Esophagus squamous epithelium (tissue), 5 donors: ENCODE measurements around the gene CHD6. TPM values are rescaled to one million over a fixed set of nuclear protein-coding genes. Genes with fewer than 3 reads are reported as not detected.

Source experiments
- DNase-seq: peaks from one replicate; lab custom pipeline; 2025; lab: John Stamatoyannopoulos, UW
- H3K27ac ChIP-seq, 4 donors: fragments of 200-600 bp; sonication (generic); one replicate each; pipeline ENCODE4 v1.5.1; 2016 to 2019; ENCODE audit warnings: mild to moderate bottlenecking in 1 of 4
- H3K27me3 ChIP-seq, 4 donors: fragments of 200-600 bp; sonication (generic); 1 replicate in 3 of 4; 2 replicates in 1 of 4; pipeline versions ENCODE4 v1.5.1 to v1.6.0; 2017 to 2021; ENCODE audit warnings: antibody characterized with exemption in 1 of 4
- H3K36me3 ChIP-seq, 3 donors: fragments of 200-600 bp; sonication (generic); one replicate each; pipeline ENCODE4 v1.5.1; 2016 to 2019
- H3K4me1 ChIP-seq, 3 donors: fragments of 200-600 bp; sonication (generic); one replicate each; pipeline ENCODE4 v1.5.1; 2017 to 2019
- H3K4me3 ChIP-seq, 4 donors: fragments of 200-600 bp; sonication (generic); 1 replicate in 3 of 4; 2 replicates in 1 of 4; pipeline ENCODE4 v1.5.1; 2016 to 2019; ENCODE audit warnings: mild to moderate bottlenecking in 2 of 4, moderate library complexity in 1 of 4
- H3K9me3 ChIP-seq, 3 donors: fragments of 200-600 bp; sonication (generic); one replicate each; pipeline ENCODE4 v1.5.1; 2016 to 2019
- POLR2A ChIP-seq, 4 donors: fragments of 450-650 bp; IDR thresholded peaks; one replicate each; pipeline ENCODE4 v1.6.1; 2017; ENCODE audit warnings: antibody characterized with exemption in 4 of 4, mild to moderate bottlenecking in 4 of 4, moderate library complexity in 3 of 4
- WGBS, 2 donors: methylation state at CpG; one replicate each; pipeline ENCODE4 v1.1.5; 2018; 5-methylcytosine and 5-hydroxymethylcytosine counted together
- intact Hi-C: fragments of 100-400 bp; cut with DNase I; formaldehyde crosslinking; loops from one replicate; pipeline ENCODE4 v1.15.0; 2022
- total RNA-seq, 4 donors: library from RNA; depleted of rRNA; stranded (reverse); fragments of >200 nt; gene quantifications; one replicate each; pipeline ENCODE4 v1.1.0, GENCODE V29; 2016
- TF ChIP-seq, protein P1 (sequence below), 6 experiments: fragments of 450-650 bp in 4 of 6; fragments of 200-600 bp in 2 of 6; sonication (generic) in 2 of 6; IDR thresholded peaks; one replicate each; pipeline ENCODE4 v1.5.1; 2016 to 2019; ENCODE audit warnings: antibody characterized with exemption in 6 of 6, mild to moderate bottlenecking in 4 of 6, moderate library complexity in 4 of 6
- donor health status: DM: yes; HTN: yes; CAD: no.

The CHD6 gene
- total RNA-seq, 4 donors from 2014 or later: 11.8 to 29.9 (median 17.6) TPM

DNA sequence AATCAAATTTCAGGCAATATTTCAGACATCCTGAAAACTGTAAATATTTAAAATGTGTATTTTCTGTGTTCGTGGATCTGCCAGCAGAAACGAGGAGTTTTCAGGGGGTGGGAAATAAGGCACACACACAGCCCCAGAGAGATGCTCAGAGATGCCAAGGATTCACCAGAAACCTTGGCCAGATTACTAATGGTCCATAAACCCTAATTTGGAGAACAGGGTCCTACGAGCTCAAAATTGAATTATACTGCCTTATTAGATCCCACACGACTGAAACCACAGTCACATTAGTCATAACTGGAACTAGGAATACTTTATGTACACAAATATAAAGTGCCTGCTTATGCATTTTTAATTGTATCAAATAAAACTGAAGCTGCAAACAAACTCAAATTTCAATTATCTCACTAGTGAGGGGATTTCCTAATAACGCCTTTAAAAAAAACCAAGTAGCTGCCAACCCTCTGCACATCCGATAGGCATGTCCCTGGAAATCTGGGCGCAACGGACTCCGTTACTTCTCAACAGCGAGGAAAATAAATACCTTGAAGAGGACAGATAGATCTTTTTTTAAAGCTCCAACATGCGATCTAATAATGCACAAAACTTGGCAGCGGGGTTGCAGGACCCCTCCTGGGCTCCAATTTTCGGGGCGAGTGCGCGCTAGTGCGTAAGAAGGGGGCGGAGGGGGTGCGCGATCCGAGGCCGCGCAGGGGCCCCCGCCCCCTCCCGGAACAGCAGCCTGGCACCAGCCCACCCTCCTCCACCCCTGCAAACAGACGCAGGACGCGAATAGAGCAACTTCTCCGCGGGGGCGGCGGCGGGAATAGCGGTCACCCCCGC lies 897 bp downstream of the CHD6 start:
- WGBS, 2 donors: 4 to 8% methylated on average over 12 of the region's 35 CpGs
- intact Hi-C loops: no loop called here

DNA sequence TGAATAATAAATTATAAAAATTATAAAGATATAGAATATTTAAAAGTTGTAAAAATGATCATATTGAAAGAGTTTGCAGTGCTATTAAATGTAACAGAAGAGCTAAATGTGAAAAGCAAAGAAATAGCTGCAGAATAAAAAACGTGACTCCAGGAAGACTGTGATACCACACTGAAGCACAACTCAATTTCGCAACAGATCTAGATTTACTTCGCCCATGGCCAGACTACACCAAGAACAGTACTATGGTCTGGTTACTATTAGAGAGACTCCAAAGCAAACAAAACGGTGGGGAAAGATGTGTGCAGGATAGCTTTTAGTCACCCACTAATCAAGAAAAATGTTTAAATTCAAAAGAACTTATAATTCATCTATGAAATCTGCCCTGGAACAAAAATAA lies 1.9 kb downstream of the CHD6 start:
- Histone ChIP-seq H3K27ac (no peak overlapping the region), H3K9me3 (no peaks in the 10 kb centered on the region), H3K4me1 (peaks cover 8 to 42% (median 19%) of the 10 kb centered on the region in 3 donors), H3K27me3 (no peaks in the 10 kb centered on the region), H3K4me3 (peak overlapping the region in 1 of 4 donors; percentile 98), H3K36me3 (no peaks in the 10 kb centered on the region)
- WGBS, 2 donors: 31 to 53% methylated on average over 4 of the region's 4 CpGs
- no peak for DNase-seq
- TF ChIP-seq, protein P1, sequence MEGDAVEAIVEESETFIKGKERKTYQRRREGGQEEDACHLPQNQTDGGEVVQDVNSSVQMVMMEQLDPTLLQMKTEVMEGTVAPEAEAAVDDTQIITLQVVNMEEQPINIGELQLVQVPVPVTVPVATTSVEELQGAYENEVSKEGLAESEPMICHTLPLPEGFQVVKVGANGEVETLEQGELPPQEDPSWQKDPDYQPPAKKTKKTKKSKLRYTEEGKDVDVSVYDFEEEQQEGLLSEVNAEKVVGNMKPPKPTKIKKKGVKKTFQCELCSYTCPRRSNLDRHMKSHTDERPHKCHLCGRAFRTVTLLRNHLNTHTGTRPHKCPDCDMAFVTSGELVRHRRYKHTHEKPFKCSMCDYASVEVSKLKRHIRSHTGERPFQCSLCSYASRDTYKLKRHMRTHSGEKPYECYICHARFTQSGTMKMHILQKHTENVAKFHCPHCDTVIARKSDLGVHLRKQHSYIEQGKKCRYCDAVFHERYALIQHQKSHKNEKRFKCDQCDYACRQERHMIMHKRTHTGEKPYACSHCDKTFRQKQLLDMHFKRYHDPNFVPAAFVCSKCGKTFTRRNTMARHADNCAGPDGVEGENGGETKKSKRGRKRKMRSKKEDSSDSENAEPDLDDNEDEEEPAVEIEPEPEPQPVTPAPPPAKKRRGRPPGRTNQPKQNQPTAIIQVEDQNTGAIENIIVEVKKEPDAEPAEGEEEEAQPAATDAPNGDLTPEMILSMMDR (IDR thresholded peaks at IDR 0.05): no peak
- no peak for TF ChIP-seq POLR2A (IDR thresholded peaks at IDR 0.05)
- intact Hi-C loops: no loop called here

More for the DNA sequence above, 897 bp downstream of the CHD6 start:
- no peak for DNase-seq
- H3K4me1 ChIP-seq: peaks cover 8 to 41% (median 19%) of the 10 kb centered on the region in 3 donors
- H3K27ac ChIP-seq: peak overlapping the region; percentile 79 to 96 (median 92)
- peak overlapping the region; percentile 85 to 98 (median 88) for H3K4me3 ChIP-seq
- no peak for TF ChIP-seq POLR2A (IDR thresholded peaks at IDR 0.05)
- TF ChIP-seq, protein P1 (IDR thresholded peaks at IDR 0.05): no peak
- H3K36me3 ChIP-seq: no peaks in the 10 kb centered on the region
- no peaks in the 10 kb centered on the region for H3K27me3 ChIP-seq
- H3K9me3 ChIP-seq: no peaks in the 10 kb centered on the region

DNA sequence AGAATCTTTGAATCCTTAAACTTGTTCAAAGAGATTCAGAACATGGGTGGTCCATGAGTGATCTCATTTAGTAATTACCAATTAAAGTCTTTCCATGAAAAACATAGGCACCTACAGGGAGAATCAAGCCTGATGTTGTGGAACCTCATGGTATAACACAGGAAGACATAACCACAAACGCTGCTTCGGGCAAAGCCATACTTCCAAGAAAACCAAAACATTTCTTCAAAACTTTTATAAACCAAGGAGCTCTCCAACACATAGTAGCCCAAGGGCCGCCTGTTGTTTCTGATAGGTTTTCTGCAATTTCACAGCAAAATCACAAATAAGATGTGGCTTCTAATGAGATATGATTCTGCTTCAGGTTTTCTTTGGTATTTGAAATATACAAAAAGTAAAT lies 2.5 kb downstream of the CHD6 start:
- H3K27ac ChIP-seq: no peak overlapping the region
- intact Hi-C loops: no loop called here
- no peaks in the 10 kb centered on the region for H3K27me3 ChIP-seq
- H3K4me3 ChIP-seq: no peak overlapping the region
- no peaks in the 10 kb centered on the region for H3K9me3 ChIP-seq
- no peak for DNase-seq
- no peak for TF ChIP-seq POLR2A (IDR thresholded peaks at IDR 0.05)
- TF ChIP-seq, protein P1 (IDR thresholded peaks at IDR 0.05): no peak
- no peaks in the 10 kb centered on the region for H3K36me3 ChIP-seq
- peaks cover 8 to 42% (median 19%) of the 10 kb centered on the region in 3 donors for H3K4me1 ChIP-seq
- 60 to 92% methylated on average over 3 of the region's 3 CpGs for WGBS, 2 donors

DNA sequence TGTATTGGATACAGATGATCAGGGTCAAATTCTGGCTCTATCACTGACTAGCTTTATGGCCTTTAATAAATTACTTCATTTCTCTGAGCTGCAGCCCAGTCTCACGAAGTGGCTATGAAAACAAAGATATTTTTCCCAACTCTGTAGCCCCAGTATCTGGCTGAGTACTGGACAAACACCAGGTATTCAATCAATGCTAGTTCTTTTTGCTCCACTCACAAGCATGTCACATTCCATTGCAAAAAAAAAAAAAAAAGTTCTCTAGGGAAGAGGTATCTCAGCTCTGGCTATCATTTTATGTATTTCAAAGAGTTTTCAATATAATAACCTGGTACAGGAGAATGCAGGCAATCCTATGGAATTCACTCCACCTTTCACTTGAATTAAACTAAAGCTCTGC lies 3.1 kb downstream of the CHD6 start:
- H3K27ac ChIP-seq: no peak overlapping the region
- TF ChIP-seq POLR2A (IDR thresholded peaks at IDR 0.05): no peak
- TF ChIP-seq, protein P1 (IDR thresholded peaks at IDR 0.05): no peak
- no peak for DNase-seq
- no peak overlapping the region for H3K4me3 ChIP-seq
- peaks cover 8 to 47% (median 19%) of the 10 kb centered on the region in 3 donors for H3K4me1 ChIP-seq
- H3K9me3 ChIP-seq: no peaks in the 10 kb centered on the region
- no peaks in the 10 kb centered on the region for H3K27me3 ChIP-seq
- WGBS, 2 donors: 33 to 53% methylated on average over 1 of the region's 1 CpG
- no peaks in the 10 kb centered on the region for H3K36me3 ChIP-seq
- intact Hi-C loops: no loop called here

DNA sequence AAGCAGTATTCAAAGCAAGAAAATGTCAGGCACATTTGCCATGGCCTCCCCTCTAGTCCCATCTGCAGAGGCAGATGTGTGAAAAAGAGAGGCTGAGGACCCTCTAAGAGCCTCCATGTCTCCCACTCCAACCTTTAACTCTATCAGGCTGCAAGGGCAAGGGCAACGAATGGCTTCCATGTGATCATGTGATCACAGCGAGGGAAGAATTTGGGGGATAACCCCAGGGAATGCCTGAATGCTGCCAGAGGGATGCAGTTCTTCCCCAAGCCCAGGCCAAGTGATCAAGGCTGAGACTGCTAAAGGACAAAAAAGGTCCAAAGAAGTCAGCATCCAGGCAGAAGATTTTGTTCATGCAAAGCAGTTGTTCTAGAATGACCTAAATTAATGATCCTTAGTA lies 4.9 kb downstream of the CHD6 start:
- TF ChIP-seq POLR2A (IDR thresholded peaks at IDR 0.05): no peak
- TF ChIP-seq, protein P1 (IDR thresholded peaks at IDR 0.05): no peak
- Histone ChIP-seq H3K36me3 (no peaks in the 10 kb centered on the region), H3K4me1 (peaks cover 8 to 47% (median 19%) of the 10 kb centered on the region in 3 donors), H3K27me3 (no peaks in the 10 kb centered on the region), H3K9me3 (no peaks in the 10 kb centered on the region), H3K4me3 (no peak overlapping the region), H3K27ac (no peak overlapping the region)
- intact Hi-C loops: no loop called here
- DNase-seq: no peak
- WGBS, 2 donors: 74 to 95% methylated on average over 2 of the region's 2 CpGs
